ENCODE measurements around the gene POU6F1.
"Not testable (repeated sequence)": the region's sequence is repeated elsewhere in the genome, so short reads cannot be mapped to it uniquely, and the experiment has no call there.

Gene POU6F1

DNA sequence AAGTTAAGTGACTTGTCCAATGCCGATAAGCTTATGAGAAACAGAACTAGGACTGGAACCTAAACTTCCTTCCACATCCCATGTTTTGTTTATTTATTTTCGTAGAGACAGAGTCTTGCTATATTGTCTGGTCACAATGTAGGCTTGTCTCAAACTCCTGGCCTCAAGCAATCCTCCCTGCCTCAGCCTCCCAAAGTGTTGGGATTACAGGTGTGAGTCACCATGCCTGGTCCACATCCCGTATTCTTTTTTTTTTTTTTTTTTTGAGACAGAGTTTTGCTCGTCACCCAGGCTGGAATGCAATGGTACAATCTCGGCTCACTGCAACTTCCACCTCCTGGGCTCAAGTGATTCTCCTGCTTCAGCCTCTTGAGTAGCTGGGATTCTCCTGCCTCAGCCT lies 9.2 kb upstream of the POU6F1 start:
- not testable (repeated sequence) for DNase-seq

DNA sequence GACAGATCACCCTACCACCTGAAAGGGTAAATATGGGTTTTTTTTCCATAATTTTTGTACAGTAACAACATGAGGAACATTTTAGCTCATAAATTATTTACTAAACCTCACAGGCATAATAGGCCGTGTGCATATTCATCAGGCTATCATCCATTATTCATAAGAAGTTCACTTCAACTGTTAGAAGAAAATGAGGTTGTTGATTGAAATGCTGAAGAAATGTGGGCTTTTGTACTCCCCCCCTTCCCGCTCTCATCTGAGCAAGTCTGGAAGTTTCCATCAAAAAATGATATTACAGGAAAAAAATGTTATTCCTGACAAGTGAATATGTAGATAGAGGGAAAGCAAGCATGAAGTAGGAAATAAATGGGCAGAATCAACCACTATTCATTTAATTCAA lies 7.9 kb upstream of the POU6F1 start:
- no peak for DNase-seq

DNA sequence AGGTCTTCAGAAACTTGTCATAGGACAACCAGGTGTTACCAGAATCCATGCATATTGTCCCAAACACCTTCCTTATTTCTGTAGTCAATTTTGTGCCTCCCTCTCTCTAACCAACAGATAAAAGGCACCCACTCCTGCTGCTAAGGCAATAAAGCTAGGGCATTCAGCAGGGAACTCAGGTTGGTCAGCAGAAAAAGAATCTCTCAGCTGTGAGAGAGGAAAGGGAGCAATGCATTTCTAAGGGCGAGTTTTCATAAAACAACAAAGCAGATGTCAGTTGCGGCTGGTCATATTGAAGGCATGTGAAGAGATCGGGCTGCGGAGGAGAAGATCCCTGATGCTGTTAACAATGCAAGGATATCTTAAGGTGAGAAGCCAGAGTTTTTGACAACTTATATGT lies 7.4 kb upstream of the POU6F1 start:
- no peak for DNase-seq

DNA sequence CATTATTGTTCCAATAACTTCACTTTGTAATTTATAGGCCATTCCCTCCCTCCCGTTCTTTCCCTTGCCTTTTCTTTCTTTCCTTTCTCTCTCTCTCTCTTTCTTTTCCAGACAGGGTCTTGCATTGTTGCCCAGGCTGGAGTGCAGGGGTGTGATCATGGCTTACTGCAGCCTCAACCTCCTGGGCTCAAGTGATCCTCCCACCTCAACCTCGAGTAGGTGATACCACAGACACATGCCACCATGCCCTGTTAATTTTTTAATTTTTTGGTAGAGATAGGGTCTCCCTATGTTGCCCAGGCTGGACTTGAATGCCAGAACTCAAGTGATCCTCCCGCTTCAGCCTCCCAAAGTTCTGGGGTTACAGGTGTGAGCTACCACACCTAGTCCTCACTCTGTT lies 6.8 kb upstream of the POU6F1 start:
- DNase-seq: no peak

DNA sequence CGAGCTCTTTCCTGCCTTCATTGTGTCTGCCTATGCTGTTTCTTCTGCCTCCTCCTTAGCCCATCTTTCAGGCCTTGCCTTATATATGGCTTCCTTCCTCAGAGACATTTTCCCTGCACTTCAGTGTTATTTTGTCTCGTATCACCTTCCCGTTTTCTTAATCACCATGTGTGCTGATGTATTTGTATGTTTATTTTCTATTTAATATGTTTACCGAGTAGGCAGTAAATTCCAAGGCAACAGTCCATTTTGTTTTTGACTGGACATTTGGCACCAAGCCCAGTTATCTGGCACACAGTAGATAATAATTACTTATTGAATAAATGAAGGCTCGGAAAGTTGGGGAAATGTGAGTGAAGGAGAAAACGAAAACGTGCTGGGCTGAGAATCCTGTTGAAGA lies 4.6 kb upstream of the POU6F1 start:
- DNase-seq: no peak

DNA sequence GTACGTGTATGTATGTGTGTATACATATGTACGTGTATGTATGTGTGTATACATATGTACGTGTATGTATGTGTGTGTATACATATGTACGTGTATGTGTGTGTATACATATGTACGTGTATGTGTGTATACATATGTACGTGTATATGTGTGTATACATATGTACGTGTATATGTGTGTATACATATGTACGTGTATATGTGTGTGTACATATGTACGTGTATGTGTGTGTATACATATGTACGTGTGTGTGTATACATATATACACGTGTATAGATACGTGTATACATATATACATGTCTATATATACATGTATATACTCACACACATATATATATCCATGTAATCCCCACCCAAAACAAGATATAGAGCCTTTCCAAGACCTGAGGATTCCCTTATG lies 2.0 kb upstream of the POU6F1 start:
- DNase-seq: not testable (repeated sequence)

DNA sequence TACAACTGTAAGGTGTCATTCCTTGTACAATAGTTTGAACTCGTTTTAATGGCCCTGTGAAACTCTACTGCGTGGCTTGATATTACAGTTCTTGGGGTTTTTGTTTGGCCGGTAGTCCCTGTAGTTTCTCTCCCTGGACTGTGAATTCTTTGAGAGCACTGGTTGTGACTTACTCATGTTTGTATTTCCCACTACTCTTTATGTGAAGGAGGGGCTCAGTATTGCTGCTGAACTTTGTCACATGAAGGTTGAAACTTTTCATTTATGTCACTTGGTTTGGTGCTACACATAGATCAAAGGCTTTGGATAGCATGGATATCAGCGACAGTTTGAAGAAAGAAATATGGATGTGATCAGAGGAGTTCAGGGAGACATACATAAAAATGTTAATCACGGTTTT lies 1.5 kb upstream of the POU6F1 start:
- no peak for DNase-seq

DNA sequence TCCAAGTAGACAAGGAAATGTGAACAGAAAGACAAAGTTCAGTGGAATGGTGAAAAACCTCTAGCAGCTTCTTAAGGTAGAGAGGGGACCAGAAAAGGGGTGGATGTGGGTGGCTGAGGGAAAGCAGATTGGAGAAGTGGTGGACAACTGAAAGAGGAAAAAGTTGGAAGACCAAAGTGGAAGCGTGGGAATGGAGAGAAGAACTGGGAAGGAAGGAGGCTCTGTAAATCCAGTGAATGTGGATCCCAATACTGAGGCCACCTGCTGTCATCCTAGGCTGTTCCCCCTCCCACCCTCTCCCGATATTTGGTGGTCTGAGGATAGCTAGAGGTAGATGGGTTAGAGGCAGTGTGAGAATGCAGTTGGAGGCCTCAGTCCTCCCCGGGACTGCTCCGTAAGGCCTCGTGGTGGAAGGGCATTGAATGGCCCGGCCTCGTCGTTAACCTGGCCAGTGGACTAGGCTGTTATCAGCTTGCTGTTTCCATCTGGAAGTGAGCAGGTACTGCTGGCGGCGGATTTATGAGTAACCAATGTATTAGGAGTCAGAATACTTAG lies 822 bp upstream of the POU6F1 start:
- no peak for DNase-seq

DNA sequence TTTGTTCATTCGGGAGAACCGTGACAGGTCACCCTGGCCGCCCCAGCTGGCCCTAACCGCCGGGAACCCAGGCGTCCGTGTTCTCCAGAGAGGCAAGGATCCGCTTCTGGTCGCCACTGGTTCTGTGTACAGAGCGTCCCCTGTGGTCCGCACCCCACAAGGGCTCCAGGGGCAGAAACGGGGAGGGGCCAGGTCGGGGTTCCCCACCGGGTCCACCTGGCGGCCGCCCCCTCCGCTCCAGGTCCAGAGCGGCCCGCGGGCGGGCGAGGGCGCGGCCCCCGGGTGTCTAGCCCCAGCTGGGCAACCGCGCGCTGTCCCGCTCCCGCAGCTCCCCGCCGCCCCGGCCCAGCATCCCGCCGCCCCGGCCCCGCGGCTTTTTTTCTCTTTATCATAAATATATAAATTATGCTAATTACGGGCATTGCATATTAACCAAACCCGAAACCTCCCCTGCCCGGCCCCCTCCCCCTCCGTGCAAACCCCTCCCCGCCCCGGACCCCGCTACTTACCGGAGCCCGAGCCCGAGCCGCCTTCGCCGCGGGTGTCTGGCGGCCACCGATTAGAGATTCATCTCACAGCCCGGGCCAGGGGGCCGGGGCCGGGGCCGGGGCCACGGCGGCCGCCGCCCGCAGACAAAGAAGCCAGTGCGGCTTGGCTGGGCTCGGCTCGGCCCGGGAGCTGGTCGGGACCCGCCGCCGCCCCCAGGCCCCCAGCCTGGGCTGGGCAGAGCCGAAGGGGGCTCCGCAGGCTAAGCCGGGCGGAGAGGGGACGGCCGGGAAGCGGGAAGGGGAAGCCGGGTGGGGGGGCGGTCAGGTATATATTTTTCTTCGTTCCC lies 512 bp downstream of the POU6F1 start:
- peak; percentile 29 for DNase-seq

DNA sequence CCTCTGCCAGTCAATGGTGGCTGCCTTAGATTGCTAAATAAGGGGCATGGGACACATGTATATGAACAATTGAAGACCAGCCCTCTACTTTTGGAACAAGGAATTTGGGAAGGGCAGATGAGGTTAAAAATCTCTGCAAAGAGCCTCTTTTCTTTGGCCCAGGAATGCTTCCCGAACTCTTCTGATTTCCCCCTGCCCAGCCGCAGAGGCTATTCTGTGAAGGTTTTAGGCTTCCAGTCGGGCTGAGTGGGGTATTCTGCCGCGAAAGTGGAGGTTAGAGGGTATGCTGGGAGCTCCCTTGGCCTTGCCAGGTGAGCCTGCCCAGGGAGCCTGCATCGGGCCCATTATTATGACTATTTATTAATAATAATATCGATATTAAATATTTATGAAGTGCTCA lies 1.2 kb downstream of the POU6F1 start:
- no peak for DNase-seq

DNA sequence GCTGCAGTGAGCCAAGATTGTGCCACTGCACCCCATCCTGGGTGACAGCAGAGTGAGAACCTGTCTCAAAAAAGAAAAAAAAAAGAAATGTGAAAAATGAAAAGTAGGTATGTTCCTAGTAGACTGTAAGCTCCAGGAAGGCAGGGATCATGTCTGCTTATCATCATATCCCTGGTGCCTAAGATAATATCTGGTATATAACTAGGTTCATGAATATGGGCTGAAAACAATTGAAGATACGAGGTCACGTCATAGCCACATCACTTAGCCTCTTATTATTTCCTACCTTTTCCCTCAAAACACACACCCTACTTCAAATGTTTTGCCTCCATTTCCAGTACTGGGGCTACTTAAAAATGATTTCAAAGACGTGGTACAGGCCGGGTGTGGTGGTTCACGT lies 3.0 kb downstream of the POU6F1 start:
- no peak for DNase-seq

DNA sequence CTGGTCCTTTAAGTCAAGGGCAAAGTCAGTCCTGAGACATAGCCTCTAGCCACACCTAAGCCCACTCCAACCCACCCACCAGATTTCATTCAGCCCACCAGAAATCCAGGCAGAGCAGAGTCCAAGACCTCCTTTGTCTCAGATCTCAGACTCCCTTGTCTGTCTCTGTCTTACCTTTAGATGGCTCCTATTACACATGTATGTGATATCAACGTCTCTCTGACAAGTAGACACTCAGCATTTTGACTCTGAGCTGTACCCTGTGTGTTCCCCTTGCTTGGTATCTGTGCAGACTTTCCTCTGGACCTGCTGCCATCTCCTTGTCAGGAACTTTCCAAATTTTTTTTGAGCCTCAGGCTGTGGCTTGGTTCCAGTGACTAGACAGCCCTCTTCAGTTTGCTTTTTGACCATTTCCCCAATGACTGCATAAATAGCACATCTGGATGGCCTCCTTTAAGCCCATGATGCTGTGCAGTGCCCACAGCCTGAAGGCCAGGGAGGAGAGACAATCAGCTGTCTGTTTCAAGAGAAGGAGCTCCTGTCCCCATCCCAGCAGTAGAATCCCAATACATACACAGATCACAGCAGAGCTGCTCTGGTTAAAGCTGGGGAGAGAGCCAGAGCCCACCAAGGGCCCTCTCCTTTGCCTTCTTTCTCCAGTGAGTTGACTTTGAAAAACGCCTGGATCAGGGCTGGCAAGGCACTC lies 7.0 kb downstream of the POU6F1 start:
- DNase-seq: no peak

DNA sequence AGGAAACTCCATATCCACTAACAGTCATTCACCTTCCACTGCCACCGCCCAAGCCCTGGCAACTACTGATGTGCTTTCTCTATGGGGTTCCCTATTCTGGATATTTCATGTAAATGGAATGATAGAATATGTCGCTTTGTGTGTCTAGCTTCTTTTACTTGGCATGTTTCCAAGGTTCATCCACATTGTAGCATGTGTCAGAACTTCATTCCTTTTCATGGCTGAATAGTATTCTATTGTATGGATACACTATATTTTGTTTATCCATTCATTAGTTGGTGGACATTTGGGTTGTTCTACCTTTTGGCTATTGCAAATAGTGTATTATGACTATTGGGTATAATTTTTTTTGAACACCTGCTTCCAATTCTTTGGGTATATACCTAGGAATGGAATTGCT lies 8.6 kb downstream of the POU6F1 start:
- DNase-seq: no peak

DNA sequence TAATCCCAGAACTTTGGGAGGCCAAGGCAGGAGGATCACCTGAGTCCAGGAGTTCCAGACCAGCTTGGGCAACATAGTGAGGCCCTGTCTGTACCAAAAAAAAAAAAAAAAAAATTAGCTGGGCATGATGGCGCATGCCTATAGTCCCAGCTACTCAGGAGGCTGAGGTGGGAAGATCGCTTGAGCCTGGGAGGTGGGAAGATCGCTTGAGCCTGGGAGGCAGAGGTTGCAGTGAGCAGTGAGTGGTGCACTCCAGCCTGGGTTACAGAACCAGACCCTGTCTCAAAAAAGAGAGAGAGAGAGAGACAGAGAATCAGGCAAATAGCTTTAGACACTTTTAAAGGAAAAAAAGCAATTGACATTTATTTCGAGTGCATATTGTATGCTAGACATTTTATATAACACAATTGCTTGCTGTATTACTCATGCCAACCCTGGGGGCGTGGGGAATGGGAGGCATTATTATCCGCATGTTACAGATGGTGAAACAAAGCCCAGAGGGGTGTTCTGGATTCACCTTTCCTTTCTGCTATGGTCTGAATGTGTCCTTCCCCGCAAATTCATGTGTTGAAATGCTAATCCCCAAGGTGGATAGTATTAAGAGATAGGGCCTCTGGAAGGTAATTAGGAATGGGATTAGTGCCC lies 9.7 kb downstream of the POU6F1 start:
- no peak for DNase-seq

DNA sequence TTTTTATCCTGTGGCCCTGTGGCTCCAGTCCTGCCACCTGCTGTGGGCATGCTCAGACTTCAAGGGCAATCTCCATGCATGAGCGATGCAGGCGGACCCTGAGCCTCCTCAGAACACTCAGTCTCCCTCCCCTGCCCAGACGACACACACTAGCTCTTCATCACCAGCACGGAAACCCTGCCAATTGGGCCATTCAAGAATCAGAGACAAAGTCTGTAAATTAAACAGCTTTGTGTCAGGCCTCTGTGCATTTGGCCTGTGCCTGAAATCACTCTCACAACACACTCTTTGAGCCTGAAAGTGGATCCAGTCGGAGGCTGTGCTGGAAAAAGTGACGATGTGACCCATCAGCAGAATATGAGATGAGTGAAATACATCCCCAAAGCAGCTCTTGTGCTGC lies 12.5 kb downstream of the POU6F1 start:
- DNase-seq: no peak

DNA sequence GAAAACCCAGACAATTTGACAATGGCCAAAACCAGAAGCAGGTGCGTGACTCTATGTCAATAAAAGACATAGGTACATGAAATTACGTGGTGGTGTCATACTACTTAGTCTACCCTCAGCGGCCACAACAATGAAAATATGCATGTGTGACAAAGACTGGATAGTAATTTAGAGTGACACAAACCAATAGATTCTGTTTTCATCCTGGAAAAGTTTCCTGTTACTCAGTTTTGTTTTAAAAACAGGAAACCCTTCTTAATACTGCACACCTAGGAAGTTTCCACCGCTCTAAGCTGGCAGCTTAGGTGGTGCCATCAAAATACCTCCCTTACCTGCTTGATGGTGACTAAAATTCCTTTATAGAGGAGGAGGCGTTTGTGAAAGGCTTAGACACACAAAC lies 15.1 kb downstream of the POU6F1 start:
- no peak for DNase-seq

DNA sequence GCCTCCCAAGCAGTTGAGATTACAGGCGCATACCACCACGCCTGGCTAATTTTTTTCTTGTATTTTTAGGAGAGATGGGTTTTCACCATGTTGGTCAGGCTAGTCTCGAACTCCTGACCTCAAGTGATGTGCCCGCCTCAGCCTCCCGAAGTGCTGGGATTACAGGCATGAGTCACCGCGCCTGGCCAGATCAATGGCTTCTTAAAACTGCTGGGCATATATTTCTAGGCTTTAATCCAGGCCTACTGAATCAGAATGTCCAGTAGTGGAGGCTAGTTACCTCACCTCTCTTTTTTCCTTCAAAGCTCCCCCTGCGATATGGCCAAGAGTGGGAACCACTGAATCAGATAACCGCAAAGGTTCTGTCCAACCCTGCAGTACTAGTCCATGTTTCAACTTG lies 17.1 kb downstream of the POU6F1 start:
- no peak for DNase-seq

DNA sequence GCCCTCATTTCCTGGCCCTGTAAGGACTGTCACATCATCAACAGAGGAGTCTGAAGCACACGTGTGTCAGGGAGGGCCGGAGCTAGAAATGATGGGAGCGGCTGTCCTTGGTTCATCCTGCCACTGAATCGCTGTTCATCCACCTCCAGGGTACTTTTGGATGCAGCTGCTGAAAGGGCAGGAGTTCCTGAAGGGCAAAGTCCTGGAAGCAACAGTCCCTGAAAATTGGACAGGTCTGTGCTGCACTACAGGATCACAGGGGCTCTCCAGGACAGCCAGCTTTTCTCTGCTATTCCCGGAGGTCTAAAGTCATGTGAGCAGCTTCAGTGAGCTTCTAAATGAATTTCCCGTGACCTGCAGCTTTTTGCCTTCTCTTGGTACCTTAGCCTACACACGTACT lies 17.7 kb downstream of the POU6F1 start:
- no peak for DNase-seq

DNA sequence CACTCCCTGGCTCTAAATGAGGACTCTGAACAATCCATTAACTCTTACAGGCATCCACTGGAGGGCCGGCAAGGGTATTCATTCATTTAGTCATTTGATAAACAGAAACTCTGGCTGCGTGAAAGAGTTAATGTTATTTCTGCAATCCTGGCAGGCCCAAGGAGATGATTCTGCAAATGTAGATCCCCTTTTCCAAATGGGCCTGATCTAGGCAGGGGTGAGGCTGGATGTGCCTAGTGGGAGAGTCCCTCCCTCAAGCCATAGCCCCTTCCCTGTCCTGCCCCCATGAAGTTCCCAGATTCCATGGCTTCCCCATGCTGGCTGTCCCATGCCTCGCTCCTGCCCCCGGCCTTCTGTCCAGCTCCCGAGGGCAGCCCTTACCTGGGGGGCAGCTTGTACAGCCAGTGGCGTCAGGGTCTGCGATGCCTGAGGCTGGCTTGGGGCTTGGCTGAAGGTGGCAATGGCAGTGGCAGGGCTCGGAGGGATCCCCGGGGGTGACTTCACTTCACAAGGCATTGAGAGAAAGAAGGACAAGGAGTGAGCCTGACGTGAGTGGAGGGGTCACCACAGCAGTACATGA lies 18.4 kb downstream of the POU6F1 start:
- DNase-seq: no peak

DNA sequence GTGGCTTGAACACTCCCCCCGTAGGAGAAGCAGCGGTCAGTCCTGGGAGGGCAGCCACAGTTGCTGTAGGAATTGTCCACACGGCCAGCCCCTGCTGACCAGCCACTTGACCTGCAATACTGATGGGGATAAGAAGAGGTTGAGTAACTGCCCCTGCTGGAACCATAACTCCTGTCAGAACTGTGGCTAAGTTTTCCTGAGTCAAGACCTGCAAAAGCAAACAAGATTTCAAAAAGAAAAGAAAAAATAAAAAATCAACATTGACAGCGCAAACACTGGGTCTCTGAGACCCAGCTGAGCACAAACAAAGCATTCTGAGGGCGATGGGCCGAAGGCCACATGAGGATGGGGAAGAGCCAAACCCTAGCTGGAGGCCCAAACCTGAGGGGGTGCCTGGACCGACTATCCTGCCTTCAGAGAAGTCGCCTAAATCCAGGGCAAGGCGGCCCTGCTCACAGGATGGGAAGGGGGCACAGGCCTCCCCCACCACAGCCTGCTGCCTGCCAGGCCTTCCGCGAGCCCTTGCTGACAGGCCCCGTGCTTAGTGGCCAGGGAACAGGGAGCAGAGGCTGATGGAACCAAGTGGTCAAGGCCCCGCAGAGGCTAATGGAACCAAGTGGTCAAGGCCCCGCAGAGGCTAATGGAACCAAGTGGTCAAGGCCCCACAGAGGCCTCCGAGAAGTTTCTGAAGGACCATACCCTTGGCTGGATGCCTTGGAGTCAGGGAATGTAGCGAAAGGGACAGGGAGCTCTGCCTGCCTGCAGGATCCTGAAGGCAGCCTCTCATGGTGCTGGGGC lies 19.1 kb downstream of the POU6F1 start:
- no peak for DNase-seq

DNA sequence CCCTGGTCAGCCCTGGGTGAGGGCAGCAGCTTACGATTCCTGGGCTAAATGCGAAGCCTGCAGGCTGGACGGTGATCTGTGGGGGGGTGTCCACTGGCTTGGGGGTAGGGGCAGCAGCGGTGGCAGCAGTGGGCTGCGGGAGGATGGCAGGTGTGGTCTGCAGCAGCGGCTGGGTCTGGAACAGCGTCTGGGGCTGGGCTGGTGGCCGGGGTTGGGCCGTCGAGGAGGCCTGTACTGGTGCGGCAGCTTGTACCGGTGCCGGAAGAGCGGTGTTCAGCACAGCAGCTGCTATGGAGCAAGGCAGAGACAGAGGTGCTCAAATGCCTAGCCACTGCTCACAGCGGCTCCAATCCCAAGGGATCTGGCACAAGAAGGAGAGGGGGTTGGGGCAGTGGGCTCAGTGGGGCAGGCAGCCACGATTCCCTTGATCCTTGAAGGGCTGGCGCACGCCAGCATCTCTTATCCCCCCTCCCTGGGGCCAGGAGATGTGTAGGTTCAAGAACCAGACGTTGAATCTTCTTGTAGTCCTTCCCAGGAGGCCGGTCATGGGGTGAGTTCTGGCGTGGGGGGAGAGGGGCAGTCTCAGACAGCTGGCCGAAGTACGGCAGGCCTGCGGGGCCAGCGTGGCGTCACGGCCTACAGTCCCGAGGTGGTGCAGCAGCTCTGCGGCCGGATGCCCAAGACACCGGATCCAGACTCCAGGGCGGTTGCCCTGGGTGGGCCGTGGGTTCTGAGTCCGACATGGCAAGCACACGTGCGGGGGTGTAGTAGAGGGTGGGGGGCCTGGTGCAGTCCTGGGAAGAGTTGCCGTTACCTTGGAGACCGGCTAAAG lies 19.9 kb downstream of the POU6F1 start:
- no peak for DNase-seq

DNA sequence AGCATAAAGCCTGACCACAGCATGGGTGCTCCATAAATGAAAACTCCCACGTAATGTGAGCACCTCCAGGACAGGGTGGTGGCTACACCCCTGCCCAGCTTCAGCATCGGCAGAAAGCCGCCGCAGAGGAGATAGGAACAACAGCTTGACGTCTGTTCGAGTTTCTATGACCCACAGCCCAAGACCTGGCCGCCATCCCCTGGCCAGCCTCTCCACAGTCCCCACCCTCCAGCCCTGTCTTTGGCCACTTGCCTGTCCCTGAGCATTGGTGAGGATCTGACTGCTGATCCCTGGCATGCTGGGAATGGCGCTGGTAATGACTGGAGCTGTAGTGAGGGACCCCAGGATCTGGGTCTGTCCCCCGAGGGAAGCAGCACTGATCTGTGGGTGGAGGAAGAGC lies 21.3 kb downstream of the POU6F1 start:
- DNase-seq: no peak

Data from EL (cell line).